K562 (cell line): ENCODE results near the gene ITPK1. TPM values are rescaled to one million over a fixed set of nuclear protein-coding genes. Genes with fewer than 3 reads are reported as not detected.

Source experiments
- ATAC-seq: fragments of 200-7000 bp; cut with Tn5 transposase; 3 replicates; pipeline ENCODE4 v1.9.1; 2020; ENCODE audit warnings: moderate library complexity
- BruUV-seq: library from RNA; stranded (reverse); fragments of 400-500 nt; replicated peaks from 2 replicates; lab custom pipeline; 2021; lab: Mats Ljungman, UMichigan
- CTCF ChIA-PET: fragments of 300-600 bp; formaldehyde crosslinking; extraction: SDS; loops from one replicate; lab custom pipeline; 2021; ENCODE audit warnings: low intra/inter-chr PET ratio; lab: Yijun Ruan, JAX
- POLR2A ChIA-PET: fragments of 300-600, 350-650 bp; sonication (Branson Sonifier 250); formaldehyde crosslinking; extraction: SDS; loops from one replicate; lab custom pipeline; 2021; ENCODE audit warnings: antibody characterized with exemption, inconsistent platforms; lab: Yijun Ruan, JAX
- DNase-seq, 4 experiments: peaks; one replicate each; pipeline versions ENCODE4 v3.0.0 to v3.0.0-alpha.2; 2011 to 2018; ENCODE audit warnings: low spot score in 3 of 4, mixed read lengths in 3 of 4; ENCODE audit errors: extremely low read depth in 1 of 4
- FAIRE-seq: peaks from 2 replicates; lab custom pipeline; 2011; peaks lifted over from hg19 to GRCh38; lab: Jason Lieb, UNC
- H2AFZ ChIP-seq: 2 replicates; pipeline ENCODE4 v1.6.0; 2011; ENCODE audit warnings: low read depth, low read length, control low read depth, inconsistent platforms
- H3K27ac ChIP-seq: fragments of 200-600 bp; 3 replicates; pipeline ENCODE4 v1.8.0; 2011; ENCODE audit warnings: low read depth, mild to moderate bottlenecking, control low read depth, inconsistent platforms, low read length, moderate library complexity, mixed read lengths; ENCODE audit errors: extremely low read depth
- H3K27me3 ChIP-seq, 2 experiments: fragments of 300-600 bp in 1 of 2; 2 replicates in 1 of 2; 3 replicates in 1 of 2; pipeline versions ENCODE4 v1.6.0 to v1.8.0; 2011; ENCODE audit warnings: inconsistent platforms in 2 of 2, low read length in 2 of 2, mild to moderate bottlenecking in 1 of 2, mixed read lengths in 1 of 2, moderate library complexity in 1 of 2; ENCODE audit not compliant: control insufficient read depth in 2 of 2, insufficient read depth in 2 of 2
- H3K36me3 ChIP-seq: fragments of 300-600 bp; 3 replicates; pipeline ENCODE4 v1.8.0; 2011; ENCODE audit warnings: mild to moderate bottlenecking, low read length, inconsistent platforms; ENCODE audit not compliant: control insufficient read depth, insufficient read depth
- H3K4me1 ChIP-seq, 2 experiments: fragments of 200-600 bp in 1 of 2; replicated peaks in 1 of 2; 2 replicates in 1 of 2; 3 replicates in 1 of 2; pipeline versions ENCODE4 v1.5.1 to v1.8.0; 2011; ENCODE audit warnings: inconsistent platforms in 2 of 2, low read length in 2 of 2, mild to moderate bottlenecking in 1 of 2, mixed read lengths in 1 of 2, moderate library complexity in 1 of 2; ENCODE audit not compliant: control insufficient read depth in 2 of 2, insufficient read depth in 2 of 2
- H3K4me2 ChIP-seq: 2 replicates; pipeline ENCODE4 v1.6.1; 2011; ENCODE audit warnings: low read length, control low read depth, inconsistent platforms, mixed read lengths; ENCODE audit not compliant: insufficient read depth
- H3K4me3 ChIP-seq: fragments of 200-600 bp; sonication (generic), shearing (Covaris generic); 2 replicates; pipeline ENCODE4 v1.5.1; 2016; ENCODE audit warnings: control low read depth, inconsistent platforms
- H3K79me2 ChIP-seq: fragments of 200-600 bp; 3 replicates; pipeline ENCODE4 v1.8.0; 2011; ENCODE audit warnings: low read length, inconsistent platforms; ENCODE audit not compliant: control insufficient read depth, insufficient read depth
- H3K9ac ChIP-seq, 2 experiments: 2 replicates each; pipeline versions ENCODE4 v1.6.0 to v1.6.1; 2011; ENCODE audit warnings: low read depth in 2 of 2, low read length in 2 of 2, control low read depth in 1 of 2, inconsistent platforms in 1 of 2, mild to moderate bottlenecking in 1 of 2, mixed read lengths in 1 of 2; ENCODE audit not compliant: insufficient read depth in 1 of 2
- H3K9me1 ChIP-seq: one replicate; pipeline ENCODE4 v1.6.0; 2011; ENCODE audit warnings: inconsistent platforms, mild to moderate bottlenecking, low read length, moderate library complexity; ENCODE audit not compliant: control insufficient read depth, insufficient read depth
- H3K9me3 ChIP-seq: replicated peaks from 2 replicates; pipeline ENCODE4 v1.5.1; 2011; ENCODE audit warnings: low read depth, low read length, inconsistent platforms; ENCODE audit not compliant: control insufficient read depth, insufficient read depth
- H4K20me1 ChIP-seq: replicated peaks from 2 replicates; pipeline ENCODE4 v1.6.1; 2011; ENCODE audit warnings: low read length, inconsistent platforms, mixed read lengths; ENCODE audit not compliant: control insufficient read depth, insufficient read depth
- CCAR2 ChIP-seq: fragments of 200-400 bp; formaldehyde crosslinking; IDR thresholded peaks from 2 replicates; pipeline ENCODE4 v1.6.1; 2017; ENCODE audit warnings: mild to moderate bottlenecking, low read depth, low read length
- NR2C1 ChIP-seq, 2 experiments: fragments of 450-650 bp; IDR thresholded peaks; 2 replicates each; pipeline ENCODE4 v1.6.1; 2017; ENCODE audit warnings: mild to moderate bottlenecking in 2 of 2, antibody characterized with exemption in 1 of 2, inconsistent platforms in 1 of 2, missing compliant biosample characterization in 1 of 2, missing genetic modification characterization in 1 of 2
- PCBP2 ChIP-seq: fragments of 200-400 bp; formaldehyde crosslinking; IDR thresholded peaks from 2 replicates; pipeline ENCODE4 v1.6.1; 2018; ENCODE audit warnings: low read length, low read depth, mild to moderate bottlenecking, moderate library complexity; ENCODE audit not compliant: poor library complexity, severe bottlenecking
- PTTG1 ChIP-seq: fragments of 450-650 bp; IDR thresholded peaks from 2 replicates; pipeline ENCODE4 v1.6.1; 2016; ENCODE audit warnings: low read depth, mild to moderate bottlenecking, missing genetic modification characterization, missing compliant biosample characterization
- TBL1XR1 ChIP-seq, 2 experiments: IDR thresholded peaks; 2 replicates each; pipeline ENCODE4 v1.6.1; 2012; ENCODE audit warnings: improper control_type of control experiment in 2 of 2, low read length in 2 of 2, mild to moderate bottlenecking in 1 of 2
- ZC3H4 ChIP-seq: sonication (generic); formaldehyde crosslinking; IDR thresholded peaks from 2 replicates; pipeline ENCODE4 v1.9.0; 2021; ENCODE audit warnings: missing genetic modification reagents, borderline replicate concordance
- WGBS: fragments of 100-300 bp; shearing (Covaris generic); methylation state at CpG from one replicate; pipeline ENCODE4 v1.1.6; 2016; ENCODE audit warnings: low coverage, mixed read lengths; ENCODE audit not compliant: insufficient coverage; ENCODE audit errors: missing lambda C conversion rate; 5-methylcytosine and 5-hydroxymethylcytosine counted together
- in situ Hi-C: fragments of 300-500 bp; cut with MboI; formaldehyde crosslinking; loops from 4 replicates; pipeline ENCODE4 v1.15.0; 2018; ENCODE audit warnings: inconsistent platforms, mixed read lengths
- intact Hi-C: fragments of 100-400 bp; cut with micrococcal nuclease; formaldehyde crosslinking; loops from 2 replicates; pipeline ENCODE4 v1.14.2; 2022
- polyA plus RNA-seq, 8 experiments: library from polyadenylated mRNA; depleted of rRNA in 4 of 8; stranded (reverse) in 5 of 8; unstranded in 3 of 8; fragments of >200 nt; fragmentation: Nextera tagmentation in 2 of 8; fragmentation: Illumina TruSeq in 1 of 8; extraction: Ambion mirVana in 2 of 8; extraction: Trizol in 1 of 8; gene quantifications; 2 replicates each; pipeline versions ENCODE4 v1.2.1 to v1.2.3, GENCODE V29; 2011 to 2014; ENCODE audit warnings: inconsistent platforms in 1 of 8, missing spikeins in 1 of 8
- total RNA-seq, 7 experiments: library from RNA; depleted of rRNA in 6 of 7; stranded (reverse); fragments of >200 nt in 6 of 7; fragmentation: Illumina TruSeq in 2 of 7; extraction: Trizol in 2 of 7; gene quantifications; 2 replicates each; pipeline versions ENCODE4 v1.2.1 to v1.2.3, GENCODE V29; 2011 to 2021; ENCODE audit warnings: low replicate concordance in 1 of 7

ITPK1 gene
- total and polyA plus RNA-seq, 9 of the 15 experiments (the other 6 are each of a cell fraction or from before 2014, with no cell fraction given), result 1.2 to 39.2 (median 23.0) TPM

DNA sequence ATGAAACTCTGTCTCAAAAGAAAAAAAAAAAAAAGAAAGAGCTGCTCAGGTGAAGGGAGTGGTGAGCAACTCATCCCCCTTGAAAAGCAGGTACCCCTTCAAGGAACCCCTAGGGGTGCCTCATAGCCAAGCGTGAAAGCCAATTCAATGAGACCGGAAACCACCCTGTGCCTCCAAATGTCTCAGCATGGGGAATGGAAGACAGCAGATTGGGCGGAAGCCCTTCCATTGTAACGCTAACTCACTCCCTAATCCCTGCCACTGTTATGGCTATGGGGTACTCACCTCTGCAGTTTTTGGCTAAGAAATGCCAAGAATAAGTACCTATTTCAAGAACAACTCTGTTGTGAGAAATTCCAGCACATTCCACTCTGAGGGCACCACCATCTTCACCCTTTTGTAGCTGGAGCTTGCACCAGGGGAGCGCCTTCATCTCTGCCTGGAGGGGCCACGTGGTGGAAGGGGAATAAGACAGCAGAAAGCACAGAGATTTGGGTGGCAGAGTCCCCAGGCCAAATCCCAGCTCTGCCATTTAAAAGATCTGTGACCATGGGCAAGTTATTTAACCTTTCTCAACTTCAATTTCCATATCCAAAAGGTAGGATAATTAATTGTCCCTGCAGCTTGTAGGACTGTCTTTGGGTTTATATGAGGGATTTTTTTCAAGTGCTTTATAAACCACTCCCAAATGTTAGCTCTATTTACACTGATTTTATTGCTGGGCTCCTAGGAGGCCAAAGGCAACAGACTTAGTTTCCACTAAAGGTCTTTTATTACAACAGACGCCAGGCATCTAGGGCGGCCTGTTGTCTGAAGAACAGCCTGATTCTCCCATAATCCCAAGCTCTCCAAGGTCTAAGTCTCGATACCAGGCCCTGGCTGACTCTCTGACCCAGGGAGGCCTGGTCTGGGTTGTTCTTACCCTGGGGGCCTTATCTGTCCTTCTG lies 63.9 kb downstream of the ITPK1 start (continued):
- no peak for TF ChIP-seq PCBP2

DNA sequence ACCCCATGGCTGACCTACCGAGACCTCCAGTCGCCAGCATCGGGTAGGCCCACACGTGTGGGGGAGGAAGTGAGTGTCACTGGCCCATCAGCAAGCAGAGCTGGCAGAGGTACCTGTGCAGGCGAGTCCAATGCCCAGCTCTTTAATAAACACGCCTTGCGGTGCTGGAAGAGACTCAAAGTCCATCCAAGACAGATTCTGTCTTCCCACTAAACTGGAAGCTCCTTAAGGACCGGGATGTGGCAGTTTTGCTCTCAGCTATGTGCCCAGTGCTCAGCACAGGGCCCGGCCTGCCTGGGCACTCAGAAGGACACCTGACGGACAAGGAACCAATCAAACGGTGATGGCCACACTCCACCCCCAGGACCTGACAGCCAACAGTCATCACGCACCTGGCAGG lies 65.0 kb downstream of the ITPK1 start:
- H3K9ac ChIP-seq, result no peak overlapping the region
- H3K27me3 ChIP-seq, result no peaks in the 10 kb centered on the region
- BruUV-seq, result no TSS peak
- POLR2A ChIA-PET, result interaction anchor here (0.6 kb wide), 1 partner anchor 47 kb away, joined by 4 read pairs; no protein-coding TSS in a partner anchor
- no peak overlapping the region for H2AFZ ChIP-seq
- ATAC-seq, result no peak
- no peak overlapping the region for H3K4me2 ChIP-seq
- H3K9me1 ChIP-seq, result no peaks in the 10 kb centered on the region
- no peaks in the 10 kb centered on the region for H3K36me3 ChIP-seq
- no peaks in the 10 kb centered on the region for H3K9me3 ChIP-seq
- peaks cover 14 to 16% of the 10 kb centered on the region in 2 experiments for H3K4me1 ChIP-seq
- CTCF ChIA-PET, result no interaction called here
- TF ChIP-seq PTTG1 (tag) (no peak), NR2C1 (IDR thresholded peaks at IDR 0.05) (no peak), NR2C1 (tag; IDR thresholded peaks at IDR 0.05) (no peak), CCAR2 (no peak), TBL1XR1 (IDR thresholded peaks at IDR 0.05; ENCODE audit: low read length in 2 of 2) (no peak), ZC3H4 (no peak)
- intact Hi-C loops, result no loop called here
- H3K79me2 ChIP-seq, result no peaks in the 10 kb centered on the region; the same call in 2 of the 3 replicates
- 67% methylated on average over 9 of the region's 12 CpGs for WGBS
- FAIRE-seq, result no peak
- no peak overlapping the region for H3K27ac ChIP-seq
- no peak for DNase-seq
- H4K20me1 ChIP-seq, result no peaks in the 10 kb centered on the region; the same call in 1 of the 2 replicates
- in situ Hi-C loops, result no loop called here
- no peak overlapping the region for H3K4me3 ChIP-seq
